Esophagus squamous epithelium (tissue), 5 donors: ENCODE measurements around the gene CPO. TPM values are rescaled to one million over a fixed set of nuclear protein-coding genes. Genes with fewer than 3 reads are reported as not detected.

Source experiments
- DNase-seq: peaks from one replicate; lab custom pipeline; 2025; lab: John Stamatoyannopoulos, UW
- H3K27ac ChIP-seq, 4 donors: fragments of 200-600 bp; sonication (generic); one replicate each; pipeline ENCODE4 v1.5.1; 2016 to 2019; ENCODE audit warnings: mild to moderate bottlenecking in 1 of 4
- H3K27me3 ChIP-seq, 4 donors: fragments of 200-600 bp; sonication (generic); 1 replicate in 3 of 4; 2 replicates in 1 of 4; pipeline versions ENCODE4 v1.5.1 to v1.6.0; 2017 to 2021; ENCODE audit warnings: antibody characterized with exemption in 1 of 4
- H3K36me3 ChIP-seq, 3 donors: fragments of 200-600 bp; sonication (generic); one replicate each; pipeline ENCODE4 v1.5.1; 2016 to 2019
- H3K4me1 ChIP-seq, 3 donors: fragments of 200-600 bp; sonication (generic); one replicate each; pipeline ENCODE4 v1.5.1; 2017 to 2019
- H3K4me3 ChIP-seq, 4 donors: fragments of 200-600 bp; sonication (generic); 1 replicate in 3 of 4; 2 replicates in 1 of 4; pipeline ENCODE4 v1.5.1; 2016 to 2019; ENCODE audit warnings: mild to moderate bottlenecking in 2 of 4, moderate library complexity in 1 of 4
- H3K9me3 ChIP-seq, 3 donors: fragments of 200-600 bp; sonication (generic); one replicate each; pipeline ENCODE4 v1.5.1; 2016 to 2019
- POLR2A ChIP-seq, 4 donors: fragments of 450-650 bp; IDR thresholded peaks; one replicate each; pipeline ENCODE4 v1.6.1; 2017; ENCODE audit warnings: antibody characterized with exemption in 4 of 4, mild to moderate bottlenecking in 4 of 4, moderate library complexity in 3 of 4
- WGBS, 2 donors: methylation state at CpG; one replicate each; pipeline ENCODE4 v1.1.5; 2018; 5-methylcytosine and 5-hydroxymethylcytosine counted together
- intact Hi-C: fragments of 100-400 bp; cut with DNase I; formaldehyde crosslinking; loops from one replicate; pipeline ENCODE4 v1.15.0; 2022
- total RNA-seq, 4 donors: library from RNA; depleted of rRNA; stranded (reverse); fragments of >200 nt; gene quantifications; one replicate each; pipeline ENCODE4 v1.1.0, GENCODE V29; 2016
- TF ChIP-seq, protein P1 (sequence below), 6 experiments: fragments of 450-650 bp in 4 of 6; fragments of 200-600 bp in 2 of 6; sonication (generic) in 2 of 6; IDR thresholded peaks; one replicate each; pipeline ENCODE4 v1.5.1; 2016 to 2019; ENCODE audit warnings: antibody characterized with exemption in 6 of 6, mild to moderate bottlenecking in 4 of 6, moderate library complexity in 4 of 6
- donor health status: DM: yes; HTN: yes; CAD: no.

Gene CPO
- total RNA-seq, 4 donors from 2014 or later: not detected

DNA sequence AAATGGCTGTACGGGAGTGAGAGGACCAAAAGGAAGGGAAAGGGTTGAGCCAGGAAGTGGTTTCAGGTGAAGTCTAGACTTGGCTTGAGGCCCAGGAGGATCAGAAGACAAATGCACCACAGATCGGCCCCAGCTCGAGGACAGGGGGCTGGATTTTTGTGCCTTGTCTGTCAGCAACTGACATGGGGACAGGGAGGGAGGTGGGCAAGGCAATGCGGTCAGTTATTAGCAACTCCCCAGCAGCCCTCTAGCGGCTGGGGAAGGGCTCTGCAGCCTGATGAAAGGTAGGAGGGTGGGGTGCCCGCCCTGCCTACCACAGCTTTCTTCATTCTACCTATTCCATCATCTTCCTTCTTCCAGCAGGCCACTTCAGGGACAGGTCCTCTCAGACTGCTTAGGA is 50.0 kb downstream of the CPO start:
- Histone ChIP-seq H3K4me1 (peaks cover 0 to 3% (median 0%) of the 10 kb centered on the region in 3 donors), H3K36me3 (no peaks in the 10 kb centered on the region), H3K27me3 (no peaks in the 10 kb centered on the region), H3K4me3 (no peak overlapping the region), H3K9me3 (no peaks in the 10 kb centered on the region), H3K27ac (no peak overlapping the region)
- WGBS, 2 donors: 34 to 61% methylated on average over 6 of the region's 6 CpGs
- intact Hi-C loops: no loop called here
- DNase-seq: no peak
- TF ChIP-seq, protein P1, sequence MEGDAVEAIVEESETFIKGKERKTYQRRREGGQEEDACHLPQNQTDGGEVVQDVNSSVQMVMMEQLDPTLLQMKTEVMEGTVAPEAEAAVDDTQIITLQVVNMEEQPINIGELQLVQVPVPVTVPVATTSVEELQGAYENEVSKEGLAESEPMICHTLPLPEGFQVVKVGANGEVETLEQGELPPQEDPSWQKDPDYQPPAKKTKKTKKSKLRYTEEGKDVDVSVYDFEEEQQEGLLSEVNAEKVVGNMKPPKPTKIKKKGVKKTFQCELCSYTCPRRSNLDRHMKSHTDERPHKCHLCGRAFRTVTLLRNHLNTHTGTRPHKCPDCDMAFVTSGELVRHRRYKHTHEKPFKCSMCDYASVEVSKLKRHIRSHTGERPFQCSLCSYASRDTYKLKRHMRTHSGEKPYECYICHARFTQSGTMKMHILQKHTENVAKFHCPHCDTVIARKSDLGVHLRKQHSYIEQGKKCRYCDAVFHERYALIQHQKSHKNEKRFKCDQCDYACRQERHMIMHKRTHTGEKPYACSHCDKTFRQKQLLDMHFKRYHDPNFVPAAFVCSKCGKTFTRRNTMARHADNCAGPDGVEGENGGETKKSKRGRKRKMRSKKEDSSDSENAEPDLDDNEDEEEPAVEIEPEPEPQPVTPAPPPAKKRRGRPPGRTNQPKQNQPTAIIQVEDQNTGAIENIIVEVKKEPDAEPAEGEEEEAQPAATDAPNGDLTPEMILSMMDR (IDR thresholded peaks at IDR 0.05): peak in 5 of 6 experiments; percentile 40 to 66 (median 53)
- no peak for TF ChIP-seq POLR2A (IDR thresholded peaks at IDR 0.05)

DNA sequence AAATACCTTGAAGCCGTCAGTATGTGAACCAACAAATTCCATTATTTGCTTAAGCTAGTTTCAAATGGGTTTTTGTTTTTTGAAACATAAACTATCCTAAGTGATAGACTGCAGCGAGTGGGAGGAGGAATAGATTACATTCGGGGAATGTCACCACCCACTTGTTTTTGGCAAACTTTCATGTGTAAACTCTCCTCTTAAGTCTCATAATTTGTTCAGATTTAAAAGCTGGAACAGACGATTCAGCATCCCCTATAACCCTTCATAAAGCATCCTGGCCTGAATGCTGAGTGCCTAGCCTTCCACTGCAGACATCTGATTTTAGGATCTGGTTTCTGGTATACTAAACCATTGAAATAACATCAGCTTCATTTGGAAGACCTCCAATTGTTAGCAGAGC is 51.0 kb downstream of the CPO start:
- H3K9me3 ChIP-seq: no peaks in the 10 kb centered on the region
- 27 to 50% methylated on average over 4 of the region's 4 CpGs for WGBS, 2 donors
- no peak for DNase-seq

DNA sequence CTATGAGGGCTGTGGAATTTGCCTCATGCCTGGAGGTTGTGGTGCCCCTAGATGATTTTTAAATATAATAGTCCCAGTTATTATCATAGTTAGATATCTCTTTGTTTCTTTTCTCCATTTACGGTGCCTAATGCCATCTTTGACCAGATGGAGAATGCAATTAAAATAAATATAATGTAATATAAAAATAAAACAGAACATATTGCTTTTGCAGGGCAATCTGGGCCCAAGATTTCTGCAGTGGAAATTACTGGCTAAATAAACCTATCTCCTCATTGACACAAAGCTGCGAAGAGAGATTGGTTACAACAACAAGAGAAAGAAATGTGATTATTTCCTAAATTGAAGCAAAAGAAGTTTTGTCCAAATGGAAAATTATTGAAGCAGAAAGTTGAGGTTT is 51.8 kb downstream of the CPO start:
- H3K4me3 ChIP-seq: no peak overlapping the region
- peaks cover 0 to 3% (median 0%) of the 10 kb centered on the region in 3 donors for H3K4me1 ChIP-seq
- TF ChIP-seq, protein P1 (IDR thresholded peaks at IDR 0.05): no peak
- no peak for TF ChIP-seq POLR2A (IDR thresholded peaks at IDR 0.05)
- no peak for DNase-seq
- no peak overlapping the region for H3K27ac ChIP-seq
- H3K36me3 ChIP-seq: no peaks in the 10 kb centered on the region
- WGBS, 2 donors: 90% methylated on average over 2 of the region's 2 CpGs
- no peaks in the 10 kb centered on the region for H3K9me3 ChIP-seq
- no peaks in the 10 kb centered on the region for H3K27me3 ChIP-seq
- intact Hi-C loops: no loop called here

More for the DNA sequence above, 51.0 kb downstream of the CPO start:
- TF ChIP-seq POLR2A (IDR thresholded peaks at IDR 0.05): no peak
- TF ChIP-seq, protein P1 (IDR thresholded peaks at IDR 0.05): no peak
- Histone ChIP-seq H3K4me1 (peaks cover 0 to 3% (median 0%) of the 10 kb centered on the region in 3 donors), H3K36me3 (no peaks in the 10 kb centered on the region), H3K27ac (no peak overlapping the region), H3K27me3 (no peaks in the 10 kb centered on the region), H3K4me3 (no peak overlapping the region)
- intact Hi-C loops: no loop called here

DNA sequence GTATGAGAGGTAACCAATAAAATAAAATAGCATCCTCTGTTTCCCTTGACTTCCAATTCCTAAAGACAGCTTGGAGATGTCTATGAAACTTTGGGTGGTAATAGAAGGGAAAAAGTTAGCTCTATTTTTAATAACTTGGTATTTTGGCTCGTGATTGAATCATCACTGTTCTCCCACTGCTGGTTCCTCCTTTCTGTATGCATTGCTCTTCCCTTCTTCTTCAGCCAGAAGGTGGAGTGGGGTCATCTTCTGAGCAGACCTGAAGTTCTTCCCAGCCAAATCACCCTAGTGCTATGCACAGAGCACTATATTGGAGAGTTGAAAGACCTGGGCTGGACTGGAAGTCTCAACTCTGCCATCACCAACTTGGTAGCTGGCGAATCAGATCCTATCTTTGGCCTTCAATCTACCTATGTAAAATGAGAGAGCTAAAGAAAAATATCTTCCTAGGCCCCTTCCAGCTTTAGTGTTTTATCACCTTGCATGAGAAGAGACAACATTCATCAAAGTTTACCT is 54.1 kb downstream of the CPO start:
- no peaks in the 10 kb centered on the region for H3K36me3 ChIP-seq
- WGBS, 2 donors: 65 to 71% methylated on average over 2 of the region's 2 CpGs
- DNase-seq: no peak
- no peak overlapping the region for H3K4me3 ChIP-seq
- intact Hi-C loops: no loop called here
- TF ChIP-seq POLR2A (IDR thresholded peaks at IDR 0.05): no peak
- TF ChIP-seq, protein P1 (IDR thresholded peaks at IDR 0.05): no peak
- no peaks in the 10 kb centered on the region for H3K9me3 ChIP-seq
- peaks cover 0 to 3% (median 0%) of the 10 kb centered on the region in 3 donors for H3K4me1 ChIP-seq
- H3K27me3 ChIP-seq: no peaks in the 10 kb centered on the region
- no peak overlapping the region for H3K27ac ChIP-seq

DNA sequence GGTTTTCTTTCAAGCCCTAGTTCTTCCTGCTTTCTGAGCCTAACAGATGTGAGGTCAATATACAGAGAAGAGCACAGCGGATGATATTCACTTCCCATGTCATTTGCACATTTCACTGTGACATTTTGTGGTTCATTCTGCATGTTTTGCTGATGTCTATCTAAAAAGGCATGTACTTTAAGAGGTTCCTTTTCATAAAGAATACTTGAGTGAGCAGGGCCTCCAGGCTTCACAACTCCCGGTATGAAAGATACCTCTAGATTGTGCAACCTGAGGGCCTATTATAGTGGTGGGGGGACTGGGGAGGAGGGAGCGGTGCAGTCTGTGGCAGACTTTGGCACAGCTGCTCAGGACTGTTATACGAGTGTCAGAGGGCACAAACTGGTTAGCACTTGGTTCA is 54.6 kb downstream of the CPO start:
- H3K4me1 ChIP-seq: peaks cover 0 to 3% (median 0%) of the 10 kb centered on the region in 3 donors
- no peak overlapping the region for H3K4me3 ChIP-seq
- TF ChIP-seq, protein P1 (IDR thresholded peaks at IDR 0.05): no peak
- no peak for TF ChIP-seq POLR2A (IDR thresholded peaks at IDR 0.05)
- H3K36me3 ChIP-seq: no peaks in the 10 kb centered on the region
- DNase-seq: no peak
- intact Hi-C loops: no loop called here
- H3K27me3 ChIP-seq: no peaks in the 10 kb centered on the region
- no peaks in the 10 kb centered on the region for H3K9me3 ChIP-seq
- no peak overlapping the region for H3K27ac ChIP-seq
- 55 to 57% methylated on average over 4 of the region's 4 CpGs for WGBS, 2 donors
